Measurements from ENCODE around the gene GPM6B.
"Not testable (repeated sequence)": the region's sequence is repeated elsewhere in the genome, so short reads cannot be mapped to it uniquely, and the experiment has no call there.

GPM6B gene

DNA sequence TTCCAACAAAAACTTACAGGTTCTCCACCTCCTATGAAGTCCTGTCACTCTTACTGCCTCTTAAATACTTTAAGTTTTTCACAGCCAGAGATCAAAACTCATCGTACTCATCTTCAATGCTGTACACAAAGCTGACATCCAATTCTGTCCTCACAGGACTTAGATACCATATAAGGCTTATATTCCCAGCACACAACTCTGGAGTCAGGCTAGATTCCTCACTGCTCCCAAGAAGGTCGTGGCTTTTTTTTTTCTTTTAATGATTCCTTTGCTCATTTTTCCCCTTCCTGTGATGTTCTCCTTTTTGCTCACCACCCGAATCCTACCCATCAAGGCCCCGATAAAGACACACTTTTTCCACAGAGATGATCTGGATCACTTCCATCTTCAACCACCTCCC lies 83.4 kb downstream of the GPM6B start:
- H3K79me2 ChIP-seq (ENCODE audit: insufficient read depth, low read length), result peaks cover 60% of the 10 kb centered on the region
- H3K9me3 ChIP-seq (ENCODE audit: insufficient read depth, low read length), result no peaks in the 10 kb centered on the region
- no peaks in the 10 kb centered on the region for H3K9me2 ChIP-seq (replicated peaks; ENCODE audit: insufficient read depth, low read length)
- peaks cover 10% of the 10 kb centered on the region; the same call in 1 of the 2 replicates for H3K36me3 ChIP-seq (ENCODE audit: low read length)
- H3K4me2 ChIP-seq (ENCODE audit: low read depth, low read length, poor library complexity, severe bottlenecking), result peak overlapping the region; percentile 88
- H3K9ac ChIP-seq (ENCODE audit: low read length), result peak overlapping the region; percentile 80
- H3F3A ChIP-seq (ENCODE audit: insufficient read depth), result peaks cover 21% of the 10 kb centered on the region; the same call in 1 of the 2 replicates
- no peaks in the 10 kb centered on the region for H4K20me1 ChIP-seq (ENCODE audit: low read depth, low read length)
- TF ChIP-seq, protein P1, sequence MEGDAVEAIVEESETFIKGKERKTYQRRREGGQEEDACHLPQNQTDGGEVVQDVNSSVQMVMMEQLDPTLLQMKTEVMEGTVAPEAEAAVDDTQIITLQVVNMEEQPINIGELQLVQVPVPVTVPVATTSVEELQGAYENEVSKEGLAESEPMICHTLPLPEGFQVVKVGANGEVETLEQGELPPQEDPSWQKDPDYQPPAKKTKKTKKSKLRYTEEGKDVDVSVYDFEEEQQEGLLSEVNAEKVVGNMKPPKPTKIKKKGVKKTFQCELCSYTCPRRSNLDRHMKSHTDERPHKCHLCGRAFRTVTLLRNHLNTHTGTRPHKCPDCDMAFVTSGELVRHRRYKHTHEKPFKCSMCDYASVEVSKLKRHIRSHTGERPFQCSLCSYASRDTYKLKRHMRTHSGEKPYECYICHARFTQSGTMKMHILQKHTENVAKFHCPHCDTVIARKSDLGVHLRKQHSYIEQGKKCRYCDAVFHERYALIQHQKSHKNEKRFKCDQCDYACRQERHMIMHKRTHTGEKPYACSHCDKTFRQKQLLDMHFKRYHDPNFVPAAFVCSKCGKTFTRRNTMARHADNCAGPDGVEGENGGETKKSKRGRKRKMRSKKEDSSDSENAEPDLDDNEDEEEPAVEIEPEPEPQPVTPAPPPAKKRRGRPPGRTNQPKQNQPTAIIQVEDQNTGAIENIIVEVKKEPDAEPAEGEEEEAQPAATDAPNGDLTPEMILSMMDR (IDR thresholded peaks at IDR 0.05; ENCODE audit: insufficient read depth, low read length, poor library complexity, severe bottlenecking), result no peak
- TF ChIP-seq EZH2phosphoT487 (conservative IDR thresholded peaks at IDR 0.05; ENCODE audit: low read length), result no peak
- peak overlapping the region; percentile 78 for H3K4me3 ChIP-seq (ENCODE audit: insufficient read depth, low read length, poor library complexity, severe bottlenecking)
- H3K27me3 ChIP-seq (ENCODE audit: low read length), result no peaks in the 10 kb centered on the region
- no peak overlapping the region for H2AFZ ChIP-seq (ENCODE audit: low read depth, low read length, severe bottlenecking)
- H3K27ac ChIP-seq (ENCODE audit: low read depth, low read length), result peak overlapping the region; percentile 95

DNA sequence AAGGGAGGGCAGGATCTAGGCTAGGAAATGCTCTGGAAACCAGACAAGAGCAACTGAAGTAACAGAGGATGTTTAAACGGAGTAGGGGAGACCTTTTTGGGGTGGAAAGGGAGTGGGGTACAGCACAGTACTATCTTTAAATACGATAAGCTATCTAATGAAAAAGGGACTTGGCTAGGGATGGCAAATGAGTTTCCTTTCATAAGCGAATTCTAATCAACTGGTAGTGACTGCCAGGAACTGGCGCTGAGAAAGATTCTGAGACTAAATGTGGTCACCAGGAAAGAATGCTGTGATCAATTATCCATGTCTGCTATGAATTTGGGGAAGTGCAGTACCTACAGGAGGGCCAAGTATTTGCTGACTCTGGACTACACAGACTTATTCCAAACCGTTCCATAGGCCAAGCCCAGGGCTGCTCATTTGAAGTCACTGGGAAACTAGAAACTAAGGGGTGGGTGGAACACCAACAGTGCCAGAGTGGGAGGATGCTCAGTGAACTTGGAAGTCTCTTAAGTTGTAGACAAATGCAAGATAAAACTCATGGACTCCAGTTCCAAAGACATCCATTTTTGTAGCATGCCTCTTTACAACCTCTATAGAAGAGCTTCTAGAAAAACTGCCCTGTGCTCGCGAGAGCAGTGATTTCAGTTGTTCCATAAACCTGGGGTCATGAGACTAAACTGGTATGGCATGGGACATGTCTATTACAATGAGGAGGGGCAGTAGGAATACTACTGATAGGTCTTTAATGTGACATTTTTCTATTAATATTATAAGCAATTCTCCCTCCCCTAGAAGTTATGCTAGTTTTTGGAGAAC lies 84.4 kb downstream of the GPM6B start:
- no peak overlapping the region for H2AFZ ChIP-seq (ENCODE audit: low read depth, low read length, severe bottlenecking)
- H3K4me2 ChIP-seq (ENCODE audit: low read depth, low read length, poor library complexity, severe bottlenecking), result peak overlapping the region; percentile 88
- H4K20me1 ChIP-seq (ENCODE audit: low read depth, low read length), result no peaks in the 10 kb centered on the region
- peaks cover 6% of the 10 kb centered on the region; the same call in 1 of the 2 replicates for H3K36me3 ChIP-seq (ENCODE audit: low read length)
- H3K9me3 ChIP-seq (ENCODE audit: insufficient read depth, low read length), result no peaks in the 10 kb centered on the region
- peaks cover 63% of the 10 kb centered on the region for H3K79me2 ChIP-seq (ENCODE audit: insufficient read depth, low read length)
- H3K27ac ChIP-seq (ENCODE audit: low read depth, low read length), result peak overlapping the region; percentile 95
- TF ChIP-seq, protein P1 (IDR thresholded peaks at IDR 0.05; ENCODE audit: insufficient read depth, low read length, poor library complexity, severe bottlenecking), result no peak
- no peak for TF ChIP-seq EZH2phosphoT487 (conservative IDR thresholded peaks at IDR 0.05; ENCODE audit: low read length)
- no peaks in the 10 kb centered on the region for H3K9me2 ChIP-seq (replicated peaks; ENCODE audit: insufficient read depth, low read length)
- peak overlapping the region; percentile 78 for H3K4me3 ChIP-seq (ENCODE audit: insufficient read depth, low read length, poor library complexity, severe bottlenecking)
- H3K27me3 ChIP-seq (ENCODE audit: low read length), result no peaks in the 10 kb centered on the region
- peaks cover 21% of the 10 kb centered on the region; the same call in 1 of the 2 replicates for H3F3A ChIP-seq (ENCODE audit: insufficient read depth)
- peak overlapping the region; percentile 80 for H3K9ac ChIP-seq (ENCODE audit: low read length)

DNA sequence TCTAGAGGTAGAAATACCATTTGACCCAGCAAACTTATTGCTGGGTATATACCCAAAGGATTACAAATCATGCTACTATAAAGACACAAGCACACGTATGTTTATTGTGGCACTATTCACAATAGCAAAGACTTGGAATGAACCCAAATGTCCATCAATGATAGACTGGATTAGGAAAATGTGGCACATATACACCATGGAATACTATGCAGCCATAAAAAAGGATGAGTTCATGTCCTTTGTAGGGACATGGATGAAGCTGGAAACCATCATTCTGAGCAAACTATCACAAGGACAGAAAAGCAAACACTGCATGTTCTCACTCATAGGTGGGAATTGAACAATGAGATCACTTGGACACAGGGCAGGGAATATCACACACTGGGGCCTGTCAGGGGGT lies 86.4 kb downstream of the GPM6B start:
- H4K20me1 ChIP-seq (ENCODE audit: low read depth, low read length); H3K4me3 ChIP-seq (ENCODE audit: insufficient read depth, low read length, poor library complexity, severe bottlenecking); H3K9me3 ChIP-seq (ENCODE audit: insufficient read depth, low read length); H3K27ac ChIP-seq (ENCODE audit: low read depth, low read length); H2AFZ ChIP-seq (ENCODE audit: low read depth, low read length, severe bottlenecking); H3K9ac ChIP-seq (ENCODE audit: low read length); H3K36me3 ChIP-seq (ENCODE audit: low read length); H3K9me2 ChIP-seq (replicated peaks; ENCODE audit: insufficient read depth, low read length); H3K27me3 ChIP-seq (ENCODE audit: low read length); H3K4me2 ChIP-seq (ENCODE audit: low read depth, low read length, poor library complexity, severe bottlenecking): not testable (repeated sequence)
- H3K79me2 ChIP-seq (ENCODE audit: insufficient read depth, low read length), result peaks cover 53% of the 10 kb centered on the region
- H3F3A ChIP-seq (ENCODE audit: insufficient read depth), result peaks cover 20% of the 10 kb centered on the region; the same call in 1 of the 2 replicates

DNA sequence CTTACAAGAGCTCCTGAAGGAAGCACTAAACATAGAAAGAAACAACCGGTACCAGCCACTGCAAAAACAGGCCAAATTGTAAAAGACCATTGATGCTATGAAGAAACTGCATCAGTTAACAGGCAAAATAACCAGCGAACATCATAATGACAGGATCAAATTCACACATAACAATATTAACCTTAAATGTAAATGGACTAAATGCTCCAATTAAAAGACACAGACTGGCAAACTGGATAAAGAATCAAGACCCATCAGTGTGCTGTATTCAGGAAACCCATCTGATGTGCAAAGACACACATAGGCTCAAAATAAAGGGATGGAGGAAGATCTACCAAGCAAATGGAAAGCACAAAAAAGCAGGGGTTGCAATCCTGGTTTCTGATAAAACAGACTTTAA lies 90.3 kb downstream of the GPM6B start:
- not testable (repeated sequence) for H3K9ac ChIP-seq (ENCODE audit: low read length); H3K27me3 ChIP-seq (ENCODE audit: low read length); H3K4me3 ChIP-seq (ENCODE audit: insufficient read depth, low read length, poor library complexity, severe bottlenecking); H3F3A ChIP-seq (ENCODE audit: insufficient read depth); H3K27ac ChIP-seq (ENCODE audit: low read depth, low read length); H4K20me1 ChIP-seq (ENCODE audit: low read depth, low read length); H3K36me3 ChIP-seq (ENCODE audit: low read length); H3K9me3 ChIP-seq (ENCODE audit: insufficient read depth, low read length); H2AFZ ChIP-seq (ENCODE audit: low read depth, low read length, severe bottlenecking); H3K4me2 ChIP-seq (ENCODE audit: low read depth, low read length, poor library complexity, severe bottlenecking); H3K9me2 ChIP-seq (replicated peaks; ENCODE audit: insufficient read depth, low read length)
- H3K79me2 ChIP-seq (ENCODE audit: insufficient read depth, low read length), result peaks cover 52% of the 10 kb centered on the region

DNA sequence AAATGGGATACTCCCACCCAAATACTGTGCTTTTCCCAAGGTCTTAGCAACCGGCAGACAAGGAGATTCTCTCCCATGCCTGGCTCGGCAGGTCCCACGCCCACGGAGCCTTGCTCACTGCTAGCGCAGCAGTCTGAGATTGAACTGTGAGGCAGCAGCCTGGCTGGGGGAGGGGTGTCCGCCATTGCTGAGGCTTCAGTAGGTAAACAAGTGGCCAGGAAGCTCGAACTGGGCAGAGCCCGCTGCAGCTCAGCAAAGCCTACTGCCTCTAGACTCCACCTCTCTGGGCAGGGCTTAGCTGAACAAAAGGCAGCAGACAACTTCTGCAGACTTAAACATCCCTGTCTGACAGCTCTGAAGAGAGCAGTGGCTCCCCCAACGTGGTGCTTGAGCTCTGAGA lies 92.0 kb downstream of the GPM6B start:
- not testable (repeated sequence) for H3K27me3 ChIP-seq (ENCODE audit: low read length); H3K4me2 ChIP-seq (ENCODE audit: low read depth, low read length, poor library complexity, severe bottlenecking); H3K9me2 ChIP-seq (replicated peaks; ENCODE audit: insufficient read depth, low read length); H4K20me1 ChIP-seq (ENCODE audit: low read depth, low read length); H3K9ac ChIP-seq (ENCODE audit: low read length); H3F3A ChIP-seq (ENCODE audit: insufficient read depth); H3K27ac ChIP-seq (ENCODE audit: low read depth, low read length); H2AFZ ChIP-seq (ENCODE audit: low read depth, low read length, severe bottlenecking); H3K9me3 ChIP-seq (ENCODE audit: insufficient read depth, low read length); H3K36me3 ChIP-seq (ENCODE audit: low read length); H3K4me3 ChIP-seq (ENCODE audit: insufficient read depth, low read length, poor library complexity, severe bottlenecking)
- peaks cover 60% of the 10 kb centered on the region for H3K79me2 ChIP-seq (ENCODE audit: insufficient read depth, low read length)
